NCI-H526 treated with DMSO at 0.1 percent for 48 hours (cell line): ENCODE data around the gene AP2B1.
"Not testable (repeated sequence)": the region's sequence is repeated elsewhere in the genome, so short reads cannot be mapped to it uniquely, and the experiment has no call there.

Source experiments
- DNase-seq: peaks from one replicate; lab custom pipeline; 2025; lab: John Stamatoyannopoulos, UW

The AP2B1 gene

DNA sequence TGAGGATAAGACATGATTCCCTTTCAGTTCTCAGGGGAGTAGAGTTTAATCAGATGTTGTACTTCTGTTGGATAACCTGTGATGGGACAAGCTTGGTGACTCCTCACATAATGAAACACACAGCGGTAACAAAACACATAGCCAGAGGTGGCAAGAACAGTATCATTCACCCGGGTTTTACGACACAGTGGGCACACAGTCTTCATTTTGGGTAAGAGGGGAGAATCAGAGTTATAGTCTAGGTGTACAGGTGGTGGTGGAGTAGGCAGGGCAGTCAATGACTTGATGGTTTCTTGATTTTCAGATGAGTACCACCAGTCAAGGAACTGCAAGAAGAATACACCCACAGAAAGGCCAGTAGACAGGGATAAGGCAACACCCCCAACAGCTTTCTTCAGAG is 11.4 kb upstream of the AP2B1 start:
- no peak for DNase-seq

DNA sequence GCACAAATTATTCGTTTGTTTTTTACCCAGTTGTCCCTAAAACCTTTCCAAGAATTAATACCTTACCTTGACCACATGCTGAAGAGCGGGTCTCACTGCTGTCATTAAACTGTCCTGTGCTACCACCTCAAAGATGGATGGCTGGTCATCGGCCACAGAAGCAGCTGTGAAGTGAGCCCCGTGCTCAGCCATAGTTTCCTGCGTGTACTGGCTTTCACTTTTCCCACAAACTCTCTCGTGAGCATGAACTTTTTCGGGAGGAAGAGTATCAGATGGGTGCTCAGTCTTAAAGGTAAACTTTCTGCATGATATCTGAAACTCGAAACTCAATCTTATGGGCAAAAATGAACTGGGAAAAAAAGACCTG is 9.3 kb upstream of the AP2B1 start:
- DNase-seq, result no peak

DNA sequence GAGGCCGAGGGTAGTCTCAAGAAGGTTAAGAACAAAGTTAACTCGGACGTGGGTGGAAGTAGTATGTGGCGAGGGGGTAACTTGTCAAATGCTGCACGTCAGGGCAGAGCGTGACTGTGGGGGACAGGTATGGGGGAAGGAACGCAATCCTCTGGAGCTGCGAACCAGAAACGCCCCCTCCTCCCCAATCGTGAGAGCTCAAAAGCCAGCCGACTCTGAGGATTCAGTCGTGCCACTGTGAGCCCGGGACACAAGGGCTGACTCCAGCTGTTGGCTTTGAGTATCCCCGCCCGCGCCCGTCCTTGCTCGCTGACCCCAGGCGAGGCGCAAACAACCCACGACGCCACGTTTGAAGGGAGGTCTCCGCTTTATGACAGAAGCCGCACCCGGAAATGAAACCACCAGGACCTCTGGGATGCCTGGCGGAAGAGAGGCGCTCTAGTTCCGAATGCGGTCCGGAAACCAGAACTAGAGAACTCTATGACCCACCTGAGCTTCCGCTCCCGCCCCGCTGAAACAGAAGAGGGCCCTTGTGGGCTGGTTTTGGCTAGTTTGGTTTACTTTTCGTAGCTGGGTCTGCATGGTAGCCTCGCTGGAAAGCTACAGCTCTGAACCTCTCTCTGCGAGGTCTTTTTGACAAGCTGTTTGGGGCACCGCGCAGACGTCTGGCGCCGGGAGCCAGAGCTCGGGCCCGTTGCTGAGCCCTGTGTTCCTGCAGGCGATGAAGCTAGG is 8.8 kb upstream of the AP2B1 start, which contains the start of gene PEX12:
PEX12 (minus strand) TSS at position 375 of the 732 bp plus-strand sequence. CDS start 550 bp downstream, outside the sequence.
- DNase-seq, result peak; percentile 86

DNA sequence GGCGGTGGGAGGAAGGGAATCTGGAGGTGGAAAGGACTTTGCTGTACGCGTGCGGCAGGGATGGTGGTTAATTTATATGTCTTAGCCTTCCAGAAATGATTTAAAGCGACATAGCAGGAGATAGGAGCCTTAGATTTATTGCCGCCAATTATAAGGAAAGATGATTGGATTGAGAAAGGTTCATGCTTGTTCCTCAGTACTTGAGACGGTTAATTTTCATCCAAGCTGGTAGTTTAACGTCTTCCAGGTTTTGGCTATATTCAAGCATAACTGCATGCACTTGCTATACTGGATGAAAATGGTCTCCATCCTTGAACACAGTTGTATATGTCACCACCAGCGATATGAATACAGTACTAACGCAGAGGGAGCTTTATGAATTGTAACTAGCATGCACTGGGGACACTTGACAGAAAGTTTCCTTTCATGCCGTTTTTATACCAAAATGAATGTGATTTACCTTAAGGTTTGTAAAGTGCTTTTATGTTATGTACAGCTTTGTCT is 8.1 kb upstream of the AP2B1 start:
- DNase-seq, result peak; percentile 44

DNA sequence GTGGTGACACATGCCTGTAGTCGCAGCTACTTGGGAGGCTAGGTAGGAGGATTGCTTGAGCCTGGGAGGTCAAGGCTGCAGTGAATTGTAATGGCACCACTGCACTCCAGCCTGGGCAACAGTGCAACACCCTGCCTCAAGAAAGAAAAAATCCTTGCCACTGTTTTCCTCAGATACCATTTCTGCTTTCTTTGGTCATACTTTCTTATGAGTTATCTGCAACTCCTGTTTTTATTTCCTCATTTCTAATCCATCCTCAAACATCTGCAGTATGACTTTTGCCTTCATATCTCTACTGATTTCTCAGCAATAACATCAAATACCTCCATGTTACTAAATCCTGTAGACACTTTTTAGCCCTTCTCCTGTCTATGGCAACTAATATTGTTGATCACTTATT is 3.1 kb upstream of the AP2B1 start:
- DNase-seq, result no peak

DNA sequence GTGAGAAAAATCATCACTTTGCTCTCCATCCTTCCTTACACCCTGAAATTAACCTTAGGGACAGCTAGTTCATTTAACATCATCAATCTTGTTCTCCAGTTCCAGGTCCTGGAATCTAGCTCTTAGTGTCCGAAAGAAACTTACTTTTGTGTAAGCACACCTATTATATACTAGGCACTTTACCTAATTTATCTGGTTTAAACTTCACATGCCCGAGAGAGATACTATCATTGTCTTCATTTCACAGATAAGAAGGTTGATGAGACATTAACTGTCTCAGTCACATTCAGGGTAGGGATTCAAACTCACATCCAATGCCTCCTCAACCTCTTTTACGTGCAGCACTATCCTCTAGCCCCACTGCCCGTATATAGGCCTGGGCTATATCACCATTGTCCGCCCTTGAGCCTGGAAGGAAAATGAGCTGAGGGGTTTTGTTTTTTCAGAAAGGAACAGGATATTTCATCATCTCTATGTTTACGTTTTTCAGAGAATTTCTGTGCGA is 501 bp upstream of the AP2B1 start:
- no peak for DNase-seq

DNA sequence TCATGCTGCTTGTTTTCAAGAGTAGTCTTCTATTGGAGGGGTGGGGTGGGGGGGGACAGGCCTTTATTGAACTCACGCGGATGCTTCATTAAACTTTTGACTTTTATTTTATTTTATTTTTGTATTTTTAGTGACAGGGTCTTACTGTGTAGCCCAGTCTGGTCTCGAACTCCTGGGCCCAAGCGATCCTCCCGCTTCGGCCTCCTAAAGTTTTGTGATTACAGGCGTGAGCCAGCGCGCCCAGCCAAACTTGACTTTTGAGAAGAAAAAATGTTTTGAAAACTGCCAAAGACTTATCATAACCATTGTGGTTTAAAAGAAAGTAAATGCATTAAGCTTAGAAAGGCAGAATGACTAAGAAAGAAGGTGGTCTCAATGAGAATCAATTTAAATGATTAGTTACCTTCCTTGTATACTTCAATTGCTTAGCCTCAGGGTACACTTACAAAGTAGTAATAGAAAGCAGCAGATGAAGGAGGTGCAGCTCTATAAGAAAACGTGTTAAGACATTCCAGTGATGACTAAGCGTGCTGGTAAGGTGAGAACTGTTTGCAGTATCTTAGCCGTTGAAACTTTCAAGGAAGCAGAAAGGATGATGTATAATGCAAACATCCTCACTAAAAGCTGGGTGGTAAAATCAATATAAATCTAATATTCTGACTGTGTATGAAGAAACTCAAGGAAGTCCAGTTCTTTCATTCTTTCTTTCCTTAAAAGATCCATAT is 1.2 kb downstream of the AP2B1 start:
- DNase-seq, result no peak

DNA sequence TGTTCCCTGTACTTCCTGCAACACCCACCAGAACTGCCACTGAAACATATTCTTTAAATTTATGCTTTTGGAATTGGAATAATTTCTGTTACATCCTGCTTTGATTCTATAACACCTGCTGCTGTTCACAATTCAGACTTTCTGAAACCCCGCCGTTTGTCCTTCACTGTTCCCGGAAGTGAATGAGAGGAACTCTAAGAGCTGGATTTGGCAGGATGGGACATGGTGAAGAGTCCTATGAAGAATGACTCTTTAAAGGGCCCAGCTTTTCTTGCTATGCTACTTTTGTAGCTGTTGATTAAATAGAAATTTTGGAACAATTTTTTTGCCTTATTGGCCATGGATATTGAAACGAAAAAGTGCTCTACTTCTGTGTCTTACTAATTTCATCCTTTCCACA is 8.9 kb downstream of the AP2B1 start:
- DNase-seq, result no peak

DNA sequence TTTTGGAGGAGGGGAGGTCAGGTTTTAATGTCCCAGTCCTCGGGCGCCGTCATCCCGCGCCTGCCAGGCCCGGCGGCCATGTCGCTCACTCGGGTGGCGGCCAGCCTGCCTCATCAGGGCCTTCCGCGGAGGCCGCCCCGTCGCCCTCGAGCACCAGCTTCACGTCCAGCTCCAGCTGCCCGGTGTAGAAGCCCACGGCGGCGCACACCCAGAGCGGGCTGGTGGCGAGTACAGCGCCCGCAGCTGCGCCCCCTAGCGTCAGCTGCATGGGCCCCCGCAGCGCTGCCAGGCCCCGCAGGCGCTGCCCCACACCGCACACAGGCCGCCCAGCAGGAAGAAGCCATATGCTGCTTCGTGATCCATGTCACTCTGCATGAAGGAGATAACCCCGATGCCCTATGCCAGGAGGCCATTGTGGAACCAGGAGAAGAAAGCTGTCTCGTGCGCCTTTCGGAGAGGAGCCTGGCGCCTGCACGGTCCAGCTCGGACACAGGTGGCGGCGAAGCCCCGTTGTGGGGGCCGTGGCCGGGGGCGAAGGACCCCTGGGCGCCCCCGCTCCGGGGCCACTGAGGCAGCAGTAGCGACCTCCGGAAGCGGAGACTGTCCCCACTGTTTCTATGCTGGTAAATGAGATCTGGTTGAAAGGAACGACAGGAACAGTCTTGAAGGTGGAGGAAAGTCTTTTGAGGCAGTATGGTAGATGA is 9.6 kb downstream of the AP2B1 start:
- DNase-seq, result no peak

DNA sequence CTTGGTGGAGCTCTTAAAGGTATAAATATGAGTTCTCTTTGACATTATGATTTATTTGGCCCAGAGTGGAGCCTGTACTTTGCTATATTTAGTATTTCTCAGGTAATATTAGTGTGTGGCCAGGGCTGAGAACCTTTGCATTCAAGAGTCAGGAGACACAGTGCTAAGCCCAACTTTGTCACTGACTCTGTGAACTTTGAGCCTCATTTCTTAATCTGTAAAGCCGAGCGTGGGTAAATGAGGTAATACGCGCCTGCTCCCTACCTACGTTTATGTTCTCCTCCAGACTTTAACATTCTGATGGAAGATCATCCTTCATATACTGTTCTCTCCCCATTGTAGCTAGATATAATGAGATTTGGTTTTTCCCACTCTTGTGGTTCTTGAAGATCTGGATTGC is 10.5 kb downstream of the AP2B1 start:
- DNase-seq, result no peak

DNA sequence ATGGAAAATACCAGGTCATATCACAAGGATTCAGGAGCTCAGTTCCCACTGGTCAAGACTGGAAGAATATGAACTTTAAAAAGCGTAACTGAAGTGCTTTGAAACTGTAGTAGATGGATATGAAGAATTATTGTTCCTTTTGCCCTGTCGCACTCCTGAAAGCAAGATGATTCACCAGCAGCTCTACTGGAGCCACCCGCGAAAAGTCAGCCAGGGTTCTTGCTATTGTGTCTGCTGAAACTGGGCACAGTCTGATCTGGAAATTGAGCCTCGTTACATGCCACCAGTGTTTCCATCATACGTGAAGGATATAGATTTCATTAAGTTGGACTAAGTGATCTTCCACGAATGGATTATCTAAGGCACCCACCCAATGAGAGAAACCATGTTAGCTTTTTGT is 16.6 kb downstream of the AP2B1 start:
- no peak for DNase-seq

DNA sequence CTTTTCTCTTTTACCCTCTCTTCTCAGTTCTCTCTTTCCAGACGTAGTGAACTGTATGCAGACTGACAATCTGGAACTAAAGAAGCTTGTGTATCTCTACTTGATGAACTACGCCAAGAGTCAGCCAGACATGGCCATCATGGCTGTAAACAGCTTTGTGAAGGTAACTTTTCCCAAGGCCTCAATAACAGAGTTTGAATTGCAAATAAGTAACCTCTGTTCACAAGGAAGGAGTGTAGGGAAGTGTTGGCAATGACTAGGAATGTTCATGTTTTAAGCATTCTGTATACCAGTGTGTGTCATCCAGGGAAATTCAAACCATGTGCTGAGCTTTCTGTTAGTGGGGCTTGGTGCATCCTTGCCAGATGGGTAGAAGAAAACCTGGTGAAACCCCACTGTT is 18.6 kb downstream of the AP2B1 start:
- peak; percentile 9 for DNase-seq

DNA sequence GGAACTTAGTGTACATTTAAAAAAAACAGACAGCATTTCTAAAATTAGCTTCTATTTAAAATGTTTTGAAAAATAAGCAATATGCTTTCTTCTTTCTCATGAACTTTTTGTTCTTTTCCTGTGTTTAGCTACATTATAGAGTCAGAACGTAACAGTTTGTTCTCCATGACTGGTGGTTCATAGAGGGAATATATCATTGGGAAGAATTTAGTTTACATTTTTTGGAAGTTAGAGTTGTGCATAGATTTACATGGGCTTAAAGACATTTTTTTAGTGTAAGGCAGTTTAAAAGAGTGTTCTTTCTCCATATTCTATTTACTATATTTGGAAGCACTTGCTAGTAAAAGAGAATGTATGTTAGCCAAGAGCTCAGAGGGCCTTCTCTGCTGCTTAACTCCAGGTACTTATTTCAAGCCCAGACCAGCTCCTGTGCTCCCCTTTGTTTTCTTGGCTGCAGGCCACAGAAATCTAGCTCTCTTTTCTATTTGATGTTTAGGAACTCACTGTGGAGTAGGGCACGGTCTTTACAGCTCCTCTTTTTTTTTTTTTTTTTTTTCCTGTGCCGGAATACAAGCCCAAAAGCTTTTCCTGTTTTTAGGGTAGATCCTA is 20.2 kb downstream of the AP2B1 start:
- no peak for DNase-seq

DNA sequence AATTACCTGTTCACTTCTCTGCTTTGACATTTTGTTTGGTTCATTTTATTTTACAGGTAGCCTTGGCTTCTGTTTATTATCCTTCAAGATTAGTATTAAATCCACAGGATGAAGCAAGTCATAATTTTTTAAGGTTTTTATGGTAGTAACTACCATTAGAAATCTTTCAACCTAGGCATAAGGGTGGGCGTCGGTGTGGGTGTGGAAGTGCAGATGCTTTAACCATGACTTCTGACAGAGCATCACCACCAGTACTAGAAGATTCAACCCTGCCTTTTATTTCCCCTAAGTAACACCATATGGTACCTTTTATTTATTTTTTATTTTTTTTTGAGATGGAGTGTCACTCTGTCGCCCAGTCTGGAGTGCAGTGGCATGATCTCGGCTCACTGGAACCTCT is 22.7 kb downstream of the AP2B1 start:
- DNase-seq, result no peak

DNA sequence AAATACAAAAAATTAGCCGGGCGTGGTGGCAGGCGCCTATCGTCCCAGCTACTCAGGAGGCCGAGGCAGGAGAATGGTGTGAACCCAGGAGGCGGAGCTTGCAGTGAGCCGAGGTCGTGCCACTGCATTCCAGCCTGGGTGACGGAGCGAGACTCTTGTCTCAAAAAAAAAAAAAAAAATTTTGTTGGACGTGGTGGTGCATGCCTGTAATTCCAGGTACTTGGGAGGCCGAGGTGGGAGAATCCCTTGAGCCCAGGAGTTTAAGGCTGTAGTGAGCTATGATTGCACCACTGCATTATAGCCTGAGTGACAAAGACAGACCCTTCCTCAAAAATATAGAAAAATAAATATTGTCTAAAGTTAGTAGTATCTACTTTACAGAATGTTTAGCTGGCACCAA is 23.6 kb downstream of the AP2B1 start:
- not testable (repeated sequence) for DNase-seq

DNA sequence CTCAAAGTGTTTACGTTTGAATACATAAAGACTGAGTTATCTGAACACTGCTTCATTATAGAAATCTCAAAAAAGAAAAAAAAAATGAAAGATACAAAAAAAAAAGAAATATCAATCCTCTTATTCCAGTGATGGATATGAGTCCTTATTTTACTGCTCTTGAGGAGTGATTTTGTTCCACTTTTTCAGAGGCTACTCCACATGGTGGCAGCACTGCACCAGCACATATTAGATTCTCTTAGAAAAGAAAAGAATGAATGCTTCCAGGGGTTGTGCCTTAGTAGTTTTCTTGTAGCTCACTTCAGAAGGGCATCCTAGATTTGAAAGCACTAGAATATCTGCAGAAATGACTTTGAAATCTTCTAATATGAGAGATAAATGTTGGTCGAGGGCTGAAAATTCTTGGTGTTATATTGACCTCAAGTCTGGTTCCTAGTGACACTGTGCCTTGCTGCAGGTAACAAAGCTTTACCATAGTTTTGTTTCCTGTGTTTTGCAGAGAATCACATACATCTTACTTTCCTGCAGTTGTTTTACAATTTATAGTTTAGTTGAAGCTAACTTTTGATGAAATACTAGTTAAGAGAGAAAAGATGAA is 25.9 kb downstream of the AP2B1 start:
- DNase-seq, result peak; percentile 6

DNA sequence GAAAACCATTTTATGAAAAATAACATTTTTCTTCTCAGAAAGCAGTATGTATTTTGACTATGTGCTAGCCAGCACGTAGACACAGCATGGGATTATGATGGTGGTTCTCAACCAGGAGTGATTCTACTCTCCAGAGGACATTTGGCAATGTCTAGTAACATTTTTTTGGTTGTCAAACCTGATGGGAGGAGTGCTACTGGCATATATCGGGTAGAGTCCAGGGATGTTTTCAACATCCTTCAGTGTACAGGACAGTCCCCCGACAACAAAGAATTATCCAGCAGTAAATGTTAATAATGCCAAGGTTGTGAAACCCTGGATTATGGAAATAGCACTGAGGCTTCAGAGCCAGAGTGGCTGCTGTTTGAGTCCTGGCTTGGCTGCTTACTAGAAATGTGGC is 27.7 kb downstream of the AP2B1 start:
- DNase-seq, result no peak

DNA sequence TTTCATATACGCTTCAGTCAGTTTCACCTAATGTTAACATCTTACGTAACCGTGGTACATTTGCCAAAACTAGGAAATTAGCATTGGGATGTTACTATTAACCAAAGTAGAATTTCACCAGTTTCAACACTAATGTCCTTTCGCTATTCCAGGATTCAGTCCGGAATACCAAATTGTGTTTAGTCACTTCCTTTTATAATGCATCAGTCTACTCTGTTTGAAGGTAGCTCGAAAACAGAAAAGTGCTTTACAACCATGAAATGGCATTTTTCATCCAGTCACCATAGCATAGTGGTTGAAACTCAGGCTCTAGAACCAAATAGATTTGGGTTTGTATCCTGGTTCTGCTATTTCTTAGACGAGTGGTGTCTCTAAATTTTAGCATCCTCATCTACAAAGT is 29.4 kb downstream of the AP2B1 start:
- DNase-seq, result no peak

DNA sequence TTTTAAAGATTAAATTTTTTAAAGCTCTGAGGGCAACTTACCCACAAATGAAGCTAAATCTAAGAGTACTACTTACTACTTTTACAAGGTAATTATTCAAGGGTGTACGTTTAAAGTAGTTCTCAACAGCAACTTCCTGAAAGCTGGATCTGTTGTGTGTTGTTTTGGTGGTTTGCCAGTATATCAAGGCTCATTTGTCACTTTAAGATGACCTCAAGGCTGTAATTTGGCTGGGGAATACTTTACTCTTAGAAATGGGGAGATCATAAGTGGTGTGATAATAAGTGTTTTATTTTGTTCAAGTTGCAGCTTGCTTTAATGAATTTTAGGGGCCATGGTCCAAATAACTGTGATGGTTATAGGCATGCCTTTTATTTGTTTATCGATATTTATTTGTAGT is 30.4 kb downstream of the AP2B1 start:
- no peak for DNase-seq

DNA sequence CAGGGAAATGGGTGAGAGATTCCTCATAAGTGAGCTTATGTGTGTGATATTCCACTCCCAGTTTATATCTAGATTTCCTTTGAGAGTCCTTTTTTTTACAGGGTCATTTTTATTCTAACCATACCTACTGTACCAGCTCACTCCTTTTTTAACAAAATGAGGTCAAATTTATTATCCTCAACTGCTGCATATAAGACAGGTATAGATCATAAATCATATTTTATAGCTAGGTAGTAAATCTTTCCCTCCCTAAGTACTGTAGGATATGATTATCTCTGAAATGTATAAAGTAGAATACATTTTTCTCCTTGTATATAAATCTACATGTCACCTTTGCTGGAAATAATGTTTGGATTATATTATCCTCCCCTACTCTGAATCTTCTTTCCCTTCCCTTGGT is 31.5 kb downstream of the AP2B1 start:
- no peak for DNase-seq

DNA sequence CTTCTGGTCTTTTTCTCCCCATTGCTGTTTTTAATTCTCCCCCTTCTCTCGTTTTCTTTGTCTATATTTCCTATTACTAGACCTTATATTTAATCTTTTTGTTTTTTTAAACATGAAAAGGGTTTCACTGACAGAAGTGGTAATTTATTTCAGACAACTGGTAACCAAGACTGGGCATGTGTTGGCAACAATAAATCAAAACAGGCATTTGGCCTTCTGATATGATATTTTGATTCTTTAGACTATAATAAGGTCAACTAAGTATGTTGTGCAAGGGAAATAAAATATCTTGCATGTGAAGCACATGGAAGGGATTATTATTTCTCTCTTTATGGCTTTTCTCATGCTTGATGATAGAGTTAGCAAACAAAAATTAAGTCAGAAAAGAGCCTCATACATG is 34.6 kb downstream of the AP2B1 start:
- no peak for DNase-seq

DNA sequence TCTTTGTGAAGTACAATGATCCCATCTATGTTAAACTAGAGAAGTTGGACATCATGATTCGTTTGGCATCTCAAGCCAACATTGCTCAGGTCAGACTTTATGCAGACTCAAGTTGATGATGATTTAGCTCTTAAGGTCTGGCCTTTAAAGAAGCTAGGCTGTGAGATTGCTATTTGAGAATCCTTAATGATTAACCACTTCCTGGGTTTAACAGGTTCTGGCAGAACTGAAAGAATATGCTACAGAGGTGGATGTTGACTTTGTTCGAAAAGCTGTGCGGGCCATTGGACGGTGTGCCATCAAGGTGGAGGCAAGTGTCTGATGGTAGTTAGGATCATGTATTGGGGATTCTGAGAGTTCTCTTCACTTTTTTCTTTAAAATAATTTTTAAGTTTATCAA is 40.3 kb downstream of the AP2B1 start:
- DNase-seq, result no peak
